ENCODE data around the gene CYP8B1.

The CYP8B1 gene

GRCh38 chr3:42849017-42849416 lies 26.7 kb downstream of the CYP8B1 start:
- ChIA-PET CTCF (interaction anchor here (1.3 to 1.5 kb wide), 2 partner anchors 9 to 10 kb away, joined by 3 to 7 read pairs; no protein-coding TSS in a partner anchor), POLR2A (no interaction called here)
- no peak for TF ChIP-seq ZNF132 (tag by site-specific recombination; IDR thresholded peaks at IDR 0.05; ENCODE audit: borderline replicate concordance)
- no peak for TF ChIP-seq ZNF768 (tag by site-specific recombination; IDR thresholded peaks at IDR 0.05)
- TF ChIP-seq, protein P1, sequence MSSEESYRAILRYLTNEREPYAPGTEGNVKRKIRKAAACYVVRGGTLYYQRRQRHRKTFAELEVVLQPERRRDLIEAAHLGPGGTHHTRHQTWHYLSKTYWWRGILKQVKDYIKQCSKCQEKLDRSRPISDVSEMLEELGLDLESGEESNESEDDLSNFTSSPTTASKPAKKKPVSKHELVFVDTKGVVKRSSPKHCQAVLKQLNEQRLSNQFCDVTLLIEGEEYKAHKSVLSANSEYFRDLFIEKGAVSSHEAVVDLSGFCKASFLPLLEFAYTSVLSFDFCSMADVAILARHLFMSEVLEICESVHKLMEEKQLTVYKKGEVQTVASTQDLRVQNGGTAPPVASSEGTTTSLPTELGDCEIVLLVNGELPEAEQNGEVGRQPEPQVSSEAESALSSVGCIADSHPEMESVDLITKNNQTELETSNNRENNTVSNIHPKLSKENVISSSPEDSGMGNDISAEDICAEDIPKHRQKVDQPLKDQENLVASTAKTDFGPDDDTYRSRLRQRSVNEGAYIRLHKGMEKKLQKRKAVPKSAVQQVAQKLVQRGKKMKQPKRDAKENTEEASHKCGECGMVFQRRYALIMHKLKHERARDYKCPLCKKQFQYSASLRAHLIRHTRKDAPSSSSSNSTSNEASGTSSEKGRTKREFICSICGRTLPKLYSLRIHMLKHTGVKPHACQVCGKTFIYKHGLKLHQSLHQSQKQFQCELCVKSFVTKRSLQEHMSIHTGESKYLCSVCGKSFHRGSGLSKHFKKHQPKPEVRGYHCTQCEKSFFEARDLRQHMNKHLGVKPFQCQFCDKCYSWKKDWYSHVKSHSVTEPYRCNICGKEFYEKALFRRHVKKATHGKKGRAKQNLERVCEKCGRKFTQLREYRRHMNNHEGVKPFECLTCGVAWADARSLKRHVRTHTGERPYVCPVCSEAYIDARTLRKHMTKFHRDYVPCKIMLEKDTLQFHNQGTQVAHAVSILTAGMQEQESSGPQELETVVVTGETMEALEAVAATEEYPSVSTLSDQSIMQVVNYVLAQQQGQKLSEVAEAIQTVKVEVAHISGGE (tag by site-specific recombination; conservative IDR thresholded peaks at IDR 0.05; ENCODE audit: low read depth), result no peak
- no peak for TF ChIP-seq ZNF26 (tag by site-specific recombination; IDR thresholded peaks at IDR 0.05)
- H3K4me1 ChIP-seq (ENCODE audit: control insufficient read depth, insufficient read depth, low read length), result no peaks in the 10 kb centered on the region
- H3K27ac ChIP-seq (ENCODE audit: extremely low read depth, low read depth, low read length), result no peak overlapping the region
- no peaks in the 10 kb centered on the region for H3K36me3 ChIP-seq (ENCODE audit: control insufficient read depth in 2 of 2, insufficient read depth in 1 of 2, low read length in 2 of 2)
- H3K9me3 ChIP-seq (ENCODE audit: control insufficient read depth, insufficient read depth, low read depth, low read length), result no peaks in the 10 kb centered on the region
- no peak overlapping the region for H3K4me3 ChIP-seq (ENCODE audit: low read depth, low read length)

DNA sequence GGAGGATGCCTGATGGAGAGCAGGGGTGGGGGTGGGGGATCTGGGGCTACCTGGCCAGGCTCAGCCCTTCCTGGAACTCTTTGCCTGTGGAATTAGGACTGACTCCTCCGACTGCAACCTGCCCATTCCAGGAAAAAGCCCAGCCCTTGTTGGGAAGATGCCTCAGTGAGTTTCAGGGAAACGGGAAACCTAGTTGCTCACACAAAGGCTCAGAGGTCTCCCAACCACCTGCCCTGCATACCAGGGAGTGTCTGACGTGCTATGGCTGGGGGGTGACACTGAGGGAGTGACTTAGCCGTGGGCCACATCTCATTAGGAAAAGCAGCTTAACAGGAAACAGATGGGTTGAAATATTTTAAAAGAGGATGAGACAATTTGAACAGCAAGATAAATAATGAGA lies 27.9 kb downstream of the CYP8B1 start:
- no peaks in the 10 kb centered on the region for H3K36me3 ChIP-seq (ENCODE audit: control insufficient read depth in 2 of 2, insufficient read depth in 1 of 2, low read length in 2 of 2)
- H3K4me1 ChIP-seq (ENCODE audit: control insufficient read depth, insufficient read depth, low read length), result no peaks in the 10 kb centered on the region
- TF ChIP-seq ZNF529 (tag by site-specific recombination; IDR thresholded peaks at IDR 0.05; ENCODE audit: insufficient replicate concordance) (no peak), ZNF621 (tag by site-specific recombination; IDR thresholded peaks at IDR 0.05) (no peak), BCL11B (tag by site-specific recombination; IDR thresholded peaks at IDR 0.05; ENCODE audit: low read depth) (no peak), ZNF830 (tag by site-specific recombination; IDR thresholded peaks at IDR 0.05; ENCODE audit: low read depth) (no peak), FEZF1 (tag by site-specific recombination; IDR thresholded peaks at IDR 0.05) (no peak), ZNF433 (tag by site-specific recombination; IDR thresholded peaks at IDR 0.05; ENCODE audit: low read depth) (no peak), ZNF560 (tag by site-specific recombination; IDR thresholded peaks at IDR 0.05; ENCODE audit: borderline replicate concordance) (no peak), TRIM28 (IDR thresholded peaks at IDR 0.05; ENCODE audit: borderline replicate concordance, low read length) (no peak), SCRT1 (tag by site-specific recombination; IDR thresholded peaks at IDR 0.05; ENCODE audit: borderline replicate concordance) (no peak), SALL2 (tag by site-specific recombination; IDR thresholded peaks at IDR 0.05; ENCODE audit: borderline replicate concordance) (no peak), EGR2 (tag by site-specific recombination; IDR thresholded peaks at IDR 0.05; ENCODE audit: low read depth) (no peak), ZNF707 (tag by site-specific recombination; IDR thresholded peaks at IDR 0.05) (no peak), ZNF626 (tag by site-specific recombination; IDR thresholded peaks at IDR 0.05) (no peak), ZNF600 (tag by site-specific recombination; IDR thresholded peaks at IDR 0.05) (no peak), ZNF544 (tag by site-specific recombination; IDR thresholded peaks at IDR 0.05) (no peak), ZNF16 (tag by site-specific recombination; IDR thresholded peaks at IDR 0.05; ENCODE audit: low read depth) (no peak)
- no peak overlapping the region for H3K27ac ChIP-seq (ENCODE audit: extremely low read depth, low read depth, low read length)
- H3K9me3 ChIP-seq (ENCODE audit: control insufficient read depth, insufficient read depth, low read depth, low read length), result no peaks in the 10 kb centered on the region
- ChIA-PET POLR2A (no interaction called here), CTCF (interaction anchor here (0.6 to 1.5 kb wide), 4 partner anchors 8 to 67 kb away, joined by 3 to 7 read pairs (median 4); no protein-coding TSS in a partner anchor)
- no peak overlapping the region for H3K4me3 ChIP-seq (ENCODE audit: low read depth, low read length)
